Measurements from ENCODE around the gene SIN3B.

GRCh38 chr19:16882146-16882545, 52.9 kb downstream of the SIN3B start:
- TF ChIP-seq EZH2phosphoT487 (IDR thresholded peaks at IDR 0.05; ENCODE audit: borderline replicate concordance) = no peak
- TF ChIP-seq CTCF (conservative IDR thresholded peaks at IDR 0.05; ENCODE audit: low read length) = no peak

Data from Loucy (cell line).